OCI-LY3 (cell line): ENCODE results near the gene NECAB2.

Experiments used
- H2AFZ ChIP-seq: fragments of 200-600, 300-600 bp; shearing (Covaris generic); 2 replicates; pipeline ENCODE4 v1.6.0; 2014; ENCODE audit warnings: antibody characterized with exemption, low read depth, low read length
- H3K27ac ChIP-seq: fragments of 200-600, 300-600 bp; sonication (generic); 2 replicates; pipeline ENCODE4 v1.5.1; 2014; ENCODE audit warnings: mild to moderate bottlenecking, low read length, moderate library complexity, mixed read lengths
- H3K27me3 ChIP-seq: fragments of 200-600, 300-600 bp; sonication (generic); 2 replicates; pipeline ENCODE4 v1.6.1; 2014; ENCODE audit warnings: low read depth, low read length, mixed read lengths
- H3K36me3 ChIP-seq: fragments of 200-600, 300-600 bp; sonication (generic); replicated peaks from 2 replicates; pipeline ENCODE3; 2014; ENCODE audit warnings: low read depth, low read length, mixed read lengths
- H3K4me1 ChIP-seq: fragments of 300-600, 200-600 bp; sonication (generic); 2 replicates; pipeline ENCODE4 v1.6.1; 2014; ENCODE audit warnings: low read length, mixed read lengths
- H3K4me2 ChIP-seq: fragments of 200-600, 300-600 bp; sonication (generic); 2 replicates; pipeline ENCODE4 v1.6.1; 2014; ENCODE audit warnings: low read length, mixed read lengths
- H3K4me3 ChIP-seq: fragments of 300-600, 200-600 bp; sonication (generic); 2 replicates; pipeline ENCODE4 v1.5.1; 2014; ENCODE audit warnings: antibody characterized with exemption, mild to moderate bottlenecking, low read length, moderate library complexity
- H3K79me2 ChIP-seq: fragments of 300-600, 200-600 bp; shearing (Covaris generic); 2 replicates; pipeline ENCODE4 v1.6.1; 2014; ENCODE audit warnings: mild to moderate bottlenecking, low read length, mixed read lengths
- H3K9ac ChIP-seq: fragments of 300-600, 200-600 bp; shearing (Covaris generic); 2 replicates; pipeline ENCODE4 v1.6.0; 2014; ENCODE audit warnings: mild to moderate bottlenecking, low read length, moderate library complexity
- H3K9me3 ChIP-seq: fragments of 200-600, 300-600 bp; shearing (Covaris generic); 2 replicates; pipeline ENCODE4 v1.6.1; 2014; ENCODE audit warnings: low read length, mixed read lengths; ENCODE audit not compliant: insufficient read depth
- H4K20me1 ChIP-seq: fragments of 200-600, 300-600 bp; sonication (generic); 2 replicates; pipeline ENCODE4 v1.6.1; 2016; ENCODE audit warnings: low read length, mixed read lengths; ENCODE audit not compliant: insufficient read depth
- CTCF ChIP-seq: fragments of 200-600, 300-600 bp; sonication (generic); IDR thresholded peaks from 2 replicates; pipeline ENCODE4 v1.5.1; 2014; ENCODE audit warnings: antibody characterized with exemption, low read length, low read depth
- EZH2phosphoT487 ChIP-seq: fragments of 200-600 bp; shearing (Covaris generic); IDR thresholded peaks from 2 replicates; pipeline ENCODE4 v1.6.1; 2018; ENCODE audit warnings: antibody characterized with exemption, mixed run types, low read depth

NECAB2 gene

GRCh38 chr16:84044118-84044488 lies 76.1 kb downstream of the NECAB2 start:
- H3K36me3 ChIP-seq = no peaks in the 10 kb centered on the region
- TF ChIP-seq EZH2phosphoT487 (no peak), CTCF (no peak)
- no peak overlapping the region for H3K27ac ChIP-seq
- H3K79me2 ChIP-seq = no peaks in the 10 kb centered on the region
- no peaks in the 10 kb centered on the region for H3K9me3 ChIP-seq
- H3K4me2 ChIP-seq = no peak overlapping the region
- no peaks in the 10 kb centered on the region for H3K4me1 ChIP-seq
- H3K27me3 ChIP-seq = no peaks in the 10 kb centered on the region; the same call in none of the 2 replicates
- no peaks in the 10 kb centered on the region for H4K20me1 ChIP-seq
- no peak overlapping the region for H3K9ac ChIP-seq
- H2AFZ ChIP-seq = no peak overlapping the region
- no peak overlapping the region for H3K4me3 ChIP-seq

GRCh38 chr16:84045001-84045817 lies 77.2 kb downstream of the NECAB2 start:
- H3K4me2 ChIP-seq = no peak overlapping the region
- no peaks in the 10 kb centered on the region for H4K20me1 ChIP-seq
- no peaks in the 10 kb centered on the region for H3K36me3 ChIP-seq
- no peaks in the 10 kb centered on the region for H3K79me2 ChIP-seq
- H3K27me3 ChIP-seq = no peaks in the 10 kb centered on the region; the same call in none of the 2 replicates
- H3K4me3 ChIP-seq = no peak overlapping the region
- H3K4me1 ChIP-seq = no peaks in the 10 kb centered on the region
- no peaks in the 10 kb centered on the region for H3K9me3 ChIP-seq
- no peak overlapping the region for H3K9ac ChIP-seq
- no peak overlapping the region for H3K27ac ChIP-seq
- TF ChIP-seq CTCF = no peak
- TF ChIP-seq EZH2phosphoT487 = no peak
- no peak overlapping the region for H2AFZ ChIP-seq

GRCh38 chr16:84045818-84046470 lies 77.9 kb downstream of the NECAB2 start:
- Histone ChIP-seq H3K4me1 (no peaks in the 10 kb centered on the region), H3K4me2 (no peak overlapping the region), H3K79me2 (no peaks in the 10 kb centered on the region), H3K36me3 (no peaks in the 10 kb centered on the region), H4K20me1 (no peaks in the 10 kb centered on the region), H3K9me3 (no peaks in the 10 kb centered on the region), H3K9ac (no peak overlapping the region), H3K4me3 (no peak overlapping the region), H3K27me3 (no peaks in the 10 kb centered on the region; the same call in none of the 2 replicates), H3K27ac (no peak overlapping the region), H2AFZ (no peak overlapping the region)
- TF ChIP-seq CTCF (no peak), EZH2phosphoT487 (no peak)

DNA sequence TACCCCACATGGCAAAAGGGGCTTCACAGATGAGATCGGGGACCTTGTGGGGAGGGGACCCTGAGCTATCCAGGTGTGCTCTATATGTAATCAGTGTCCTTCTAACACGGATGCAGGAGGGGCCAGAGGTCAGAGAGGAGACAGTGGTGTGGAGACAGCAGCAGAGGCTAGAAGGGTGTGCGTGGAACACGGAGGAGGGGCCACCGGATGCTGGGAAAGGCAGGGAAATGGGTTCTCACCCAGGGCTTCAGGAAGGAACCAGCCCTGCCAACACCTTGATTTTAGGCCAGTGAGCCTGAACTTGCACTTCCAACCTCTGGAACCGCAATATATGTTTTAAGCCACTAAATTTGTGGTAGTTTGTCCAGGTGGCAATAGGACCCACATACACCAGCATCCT lies 79.2 kb downstream of the NECAB2 start:
- Histone ChIP-seq H3K4me3 (no peak overlapping the region), H3K9me3 (no peaks in the 10 kb centered on the region), H3K27ac (no peak overlapping the region), H3K36me3 (no peaks in the 10 kb centered on the region), H4K20me1 (no peaks in the 10 kb centered on the region), H3K79me2 (no peaks in the 10 kb centered on the region), H3K27me3 (no peaks in the 10 kb centered on the region; the same call in none of the 2 replicates), H3K4me2 (no peak overlapping the region), H3K9ac (no peak overlapping the region), H2AFZ (no peak overlapping the region), H3K4me1 (no peaks in the 10 kb centered on the region)
- no peak for TF ChIP-seq EZH2phosphoT487
- no peak for TF ChIP-seq CTCF
